ENCODE measurements around the gene TMEM243. TPM values are rescaled to one million over a fixed set of nuclear protein-coding genes. Genes with fewer than 3 reads are reported as not detected.

TMEM243 gene
- total and polyA plus RNA-seq, 4 donors, result 16.9 to 46.6 (median 31.5) TPM

DNA sequence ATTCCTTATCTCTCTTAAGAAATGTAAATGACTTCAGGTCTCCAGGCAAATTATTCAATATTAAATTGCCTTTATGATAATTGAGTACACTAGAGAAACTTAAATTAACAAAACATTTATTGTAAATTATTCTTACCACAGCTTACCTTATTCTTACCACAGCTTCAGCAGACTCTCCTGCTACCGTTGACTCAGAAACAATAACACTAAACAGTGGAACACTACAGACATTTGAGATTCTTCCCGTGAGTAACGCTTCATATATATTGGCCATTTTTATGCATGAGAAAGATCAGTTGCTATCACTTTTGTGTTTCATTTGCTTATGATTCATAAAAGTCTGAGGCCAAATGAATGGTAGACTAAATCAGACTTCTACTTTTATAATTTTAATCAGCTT lies 28.7 kb downstream of the TMEM243 start:
- Histone ChIP-seq H3K27ac (ENCODE audit: low read depth in 1 of 2, low read length in 2 of 2) (no peak overlapping the region), H3K4me1 (ENCODE audit: control insufficient read depth in 1 of 2, insufficient read depth in 2 of 2, low read length in 2 of 2) (no peaks in the 10 kb centered on the region), H3K36me3 (ENCODE audit: control insufficient read depth in 1 of 2, insufficient read depth in 2 of 2, low read length in 1 of 2) (peaks cover 5 to 14% of the 10 kb centered on the region in 2 donors), H3K4me3 (ENCODE audit: low read length in 2 of 2) (no peak overlapping the region), H3K9me3 (ENCODE audit: control insufficient read depth, low read length) (no peaks in the 10 kb centered on the region), H3K27me3 (ENCODE audit: control insufficient read depth in 1 of 2, insufficient read depth in 2 of 2, low read length in 1 of 2) (no peaks in the 10 kb centered on the region)
- intact Hi-C loops (cut with DNase I), result no loop called here
- DNase-seq (no peak), ATAC-seq (ENCODE audit: low FRiP score) (no peak)
- 78 to 83% methylated on average over 3 of the region's 3 CpGs for WGBS, 2 donors

DNA sequence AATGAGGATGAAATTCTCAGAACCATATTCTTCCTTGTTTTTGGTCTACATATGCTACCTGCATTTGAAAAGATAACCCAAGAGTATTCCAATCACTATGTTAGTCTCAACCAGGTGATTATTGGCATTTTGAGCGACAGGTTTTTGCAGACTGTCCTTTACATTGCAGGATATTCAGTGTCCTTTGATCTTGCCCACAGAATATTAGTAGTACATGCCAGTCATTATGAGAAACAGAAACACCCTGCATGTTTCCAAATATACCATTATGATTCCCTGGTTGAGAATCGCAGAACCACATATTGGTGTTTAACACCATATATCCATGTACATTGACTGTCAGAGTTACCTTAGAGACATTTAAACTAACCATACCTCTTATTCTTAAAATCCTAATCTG lies 30.6 kb downstream of the TMEM243 start:
- no peaks in the 10 kb centered on the region for H3K4me1 ChIP-seq (ENCODE audit: control insufficient read depth in 1 of 2, insufficient read depth in 2 of 2, low read length in 2 of 2)
- H3K36me3 ChIP-seq (ENCODE audit: control insufficient read depth in 1 of 2, insufficient read depth in 2 of 2, low read length in 1 of 2), result peaks cover 3 to 14% of the 10 kb centered on the region in 2 donors
- WGBS, 2 donors, result 94 to 95% methylated on average over 2 of the region's 2 CpGs
- no peaks in the 10 kb centered on the region for H3K9me3 ChIP-seq (ENCODE audit: control insufficient read depth, low read length)
- DNase-seq, result no peak
- H3K27ac ChIP-seq (ENCODE audit: low read depth in 1 of 2, low read length in 2 of 2), result no peak overlapping the region
- no peak for ATAC-seq (ENCODE audit: low FRiP score)
- intact Hi-C loops (cut with DNase I), result no loop called here
- H3K4me3 ChIP-seq (ENCODE audit: low read length in 2 of 2), result no peak overlapping the region
- H3K27me3 ChIP-seq (ENCODE audit: control insufficient read depth in 1 of 2, insufficient read depth in 2 of 2, low read length in 1 of 2), result no peaks in the 10 kb centered on the region

- WGBS, 2 donors, result 91 to 98% methylated on average over 2 of the region's 2 CpGs
- H3K4me3 ChIP-seq (ENCODE audit: low read length in 2 of 2), result no peak overlapping the region
- intact Hi-C loops (cut with DNase I), result no loop called here
- peaks cover 8 to 13% of the 10 kb centered on the region in 2 donors for H3K36me3 ChIP-seq (ENCODE audit: control insufficient read depth in 1 of 2, insufficient read depth in 2 of 2, low read length in 1 of 2)
- H3K27ac ChIP-seq (ENCODE audit: low read depth in 1 of 2, low read length in 2 of 2), result no peak overlapping the region
- H3K27me3 ChIP-seq (ENCODE audit: control insufficient read depth in 1 of 2, insufficient read depth in 2 of 2, low read length in 1 of 2), result no peaks in the 10 kb centered on the region
- H3K4me1 ChIP-seq (ENCODE audit: control insufficient read depth in 1 of 2, insufficient read depth in 2 of 2, low read length in 2 of 2), result no peaks in the 10 kb centered on the region
- no peak for DNase-seq
- no peak for ATAC-seq (ENCODE audit: low FRiP score)
- H3K9me3 ChIP-seq (ENCODE audit: control insufficient read depth, low read length), result no peaks in the 10 kb centered on the region
Measured at GRCh38 chr7:87187120-87187519, 32.4 kb downstream of the TMEM243 start.

GRCh38 chr7:87179180-87179579 lies 40.4 kb downstream of the TMEM243 start:
- H3K36me3 ChIP-seq (ENCODE audit: control insufficient read depth in 1 of 2, insufficient read depth in 2 of 2, low read length in 1 of 2), result peaks cover 4 to 12% of the 10 kb centered on the region in 2 donors
- ATAC-seq (ENCODE audit: low FRiP score), result no peak
- 94 to 95% methylated on average over 3 of the region's 3 CpGs for WGBS, 2 donors
- H3K27me3 ChIP-seq (ENCODE audit: control insufficient read depth in 1 of 2, insufficient read depth in 2 of 2, low read length in 1 of 2), result no peaks in the 10 kb centered on the region
- H3K9me3 ChIP-seq (ENCODE audit: control insufficient read depth, low read length), result no peaks in the 10 kb centered on the region
- H3K4me1 ChIP-seq (ENCODE audit: control insufficient read depth in 1 of 2, insufficient read depth in 2 of 2, low read length in 2 of 2), result no peaks in the 10 kb centered on the region
- intact Hi-C loops (cut with DNase I), result no loop called here
- DNase-seq, result no peak
- no peak overlapping the region for H3K4me3 ChIP-seq (ENCODE audit: low read length in 2 of 2)
- no peak overlapping the region for H3K27ac ChIP-seq (ENCODE audit: low read depth in 1 of 2, low read length in 2 of 2)

GRCh38 chr7:87178320-87178719 lies 41.2 kb downstream of the TMEM243 start:
- Histone ChIP-seq H3K27ac (ENCODE audit: low read depth in 1 of 2, low read length in 2 of 2) (no peak overlapping the region), H3K36me3 (ENCODE audit: control insufficient read depth in 1 of 2, insufficient read depth in 2 of 2, low read length in 1 of 2) (peaks cover 4 to 12% of the 10 kb centered on the region in 2 donors), H3K4me1 (ENCODE audit: control insufficient read depth in 1 of 2, insufficient read depth in 2 of 2, low read length in 2 of 2) (no peaks in the 10 kb centered on the region), H3K27me3 (ENCODE audit: control insufficient read depth in 1 of 2, insufficient read depth in 2 of 2, low read length in 1 of 2) (no peaks in the 10 kb centered on the region), H3K9me3 (ENCODE audit: control insufficient read depth, low read length) (no peaks in the 10 kb centered on the region), H3K4me3 (ENCODE audit: low read length in 2 of 2) (no peak overlapping the region)
- ATAC-seq (ENCODE audit: low FRiP score) (no peak), DNase-seq (no peak)
- intact Hi-C loops (cut with DNase I), result no loop called here
- WGBS, 2 donors, result 92% methylated on average over 4 of the region's 4 CpGs

DNA sequence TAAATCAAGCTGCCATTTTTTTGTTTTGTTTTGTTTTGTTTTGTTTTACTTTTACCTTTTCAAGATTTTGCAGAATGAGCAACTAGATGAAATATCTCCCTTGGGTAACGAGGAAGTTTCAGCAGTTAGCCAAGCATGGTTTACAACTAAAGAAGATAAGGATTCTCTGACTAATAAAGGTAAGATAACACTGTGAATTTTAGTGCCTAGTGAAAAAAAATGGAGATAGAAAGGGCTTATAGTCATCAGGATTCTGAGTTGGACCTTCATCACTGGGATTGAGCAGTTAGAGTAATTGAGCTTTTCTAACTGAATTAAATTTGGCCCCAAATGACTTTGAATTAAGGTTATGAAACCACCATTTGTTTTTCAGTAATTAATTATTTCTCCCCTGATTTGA lies 46.1 kb downstream of the TMEM243 start:
- 93 to 98% methylated on average over 1 of the region's 1 CpG for WGBS, 2 donors
- H3K4me1 ChIP-seq (ENCODE audit: control insufficient read depth in 1 of 2, insufficient read depth in 2 of 2, low read length in 2 of 2), result no peaks in the 10 kb centered on the region
- H3K36me3 ChIP-seq (ENCODE audit: control insufficient read depth in 1 of 2, insufficient read depth in 2 of 2, low read length in 1 of 2), result peaks cover 2 to 3% of the 10 kb centered on the region in 2 donors
- no peak overlapping the region for H3K4me3 ChIP-seq (ENCODE audit: low read length in 2 of 2)
- ATAC-seq (ENCODE audit: low FRiP score) (no peak), DNase-seq (no peak)
- H3K27ac ChIP-seq (ENCODE audit: low read depth in 1 of 2, low read length in 2 of 2), result no peak overlapping the region
- intact Hi-C loops (cut with DNase I), result no loop called here
- H3K9me3 ChIP-seq (ENCODE audit: control insufficient read depth, low read length), result no peaks in the 10 kb centered on the region
- no peaks in the 10 kb centered on the region for H3K27me3 ChIP-seq (ENCODE audit: control insufficient read depth in 1 of 2, insufficient read depth in 2 of 2, low read length in 1 of 2)

DNA sequence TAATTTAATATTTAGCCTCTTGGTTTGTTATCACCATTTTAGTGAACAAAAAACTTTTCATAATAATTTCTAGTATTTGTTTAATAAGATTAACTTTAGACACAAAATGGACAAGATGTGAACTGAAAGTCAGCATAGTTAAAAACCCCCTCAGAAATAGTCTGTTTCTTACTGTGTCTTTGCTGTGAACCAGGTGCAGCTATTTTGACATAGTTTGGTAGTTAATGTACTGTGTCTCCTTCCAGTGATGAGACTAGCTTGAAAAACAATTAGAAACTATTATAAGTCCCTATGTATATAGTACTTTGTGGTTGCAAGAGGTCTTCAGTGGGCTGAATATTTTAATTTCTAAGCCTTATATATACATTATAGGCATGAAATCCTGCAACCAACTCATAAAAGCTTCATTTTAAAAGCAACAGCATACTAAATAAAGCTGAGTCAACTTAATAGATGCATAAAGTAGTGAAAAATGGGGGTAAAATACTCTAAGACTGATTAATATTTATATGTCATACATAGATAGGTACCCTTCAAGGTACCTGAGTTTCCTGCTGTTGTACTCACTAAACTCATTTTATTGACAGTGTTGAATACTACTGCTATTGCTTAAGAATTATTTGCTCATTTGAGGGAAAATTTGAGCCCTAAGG lies 48.1 kb downstream of the TMEM243 start:
- Histone ChIP-seq H3K27ac (ENCODE audit: low read depth in 1 of 2, low read length in 2 of 2) (no peak overlapping the region), H3K36me3 (ENCODE audit: control insufficient read depth in 1 of 2, insufficient read depth in 2 of 2, low read length in 1 of 2) (peaks cover 2 to 3% of the 10 kb centered on the region in 2 donors), H3K4me1 (ENCODE audit: control insufficient read depth in 1 of 2, insufficient read depth in 2 of 2, low read length in 2 of 2) (no peaks in the 10 kb centered on the region), H3K4me3 (ENCODE audit: low read length in 2 of 2) (no peak overlapping the region), H3K9me3 (ENCODE audit: control insufficient read depth, low read length) (no peaks in the 10 kb centered on the region), H3K27me3 (ENCODE audit: control insufficient read depth in 1 of 2, insufficient read depth in 2 of 2, low read length in 1 of 2) (no peaks in the 10 kb centered on the region)
- intact Hi-C loops (cut with DNase I), result no loop called here
- no peak for DNase-seq
- no peak for ATAC-seq (ENCODE audit: low FRiP score)

- intact Hi-C loops (cut with DNase I), result no loop called here
- 88% methylated on average over 3 of the region's 3 CpGs for WGBS, 2 donors
- Histone ChIP-seq H3K36me3 (ENCODE audit: control insufficient read depth in 1 of 2, insufficient read depth in 2 of 2, low read length in 1 of 2) (peaks cover 2 to 3% of the 10 kb centered on the region in 2 donors), H3K4me3 (ENCODE audit: low read length in 2 of 2) (no peak overlapping the region), H3K27ac (ENCODE audit: low read depth in 1 of 2, low read length in 2 of 2) (no peak overlapping the region), H3K4me1 (ENCODE audit: control insufficient read depth in 1 of 2, insufficient read depth in 2 of 2, low read length in 2 of 2) (no peaks in the 10 kb centered on the region), H3K9me3 (ENCODE audit: control insufficient read depth, low read length) (no peaks in the 10 kb centered on the region), H3K27me3 (ENCODE audit: control insufficient read depth in 1 of 2, insufficient read depth in 2 of 2, low read length in 1 of 2) (no peaks in the 10 kb centered on the region)
- DNase-seq (no peak), ATAC-seq (ENCODE audit: low FRiP score) (no peak)
Measured at GRCh38 chr7:87170828-87171227, 48.7 kb downstream of the TMEM243 start.

DNA sequence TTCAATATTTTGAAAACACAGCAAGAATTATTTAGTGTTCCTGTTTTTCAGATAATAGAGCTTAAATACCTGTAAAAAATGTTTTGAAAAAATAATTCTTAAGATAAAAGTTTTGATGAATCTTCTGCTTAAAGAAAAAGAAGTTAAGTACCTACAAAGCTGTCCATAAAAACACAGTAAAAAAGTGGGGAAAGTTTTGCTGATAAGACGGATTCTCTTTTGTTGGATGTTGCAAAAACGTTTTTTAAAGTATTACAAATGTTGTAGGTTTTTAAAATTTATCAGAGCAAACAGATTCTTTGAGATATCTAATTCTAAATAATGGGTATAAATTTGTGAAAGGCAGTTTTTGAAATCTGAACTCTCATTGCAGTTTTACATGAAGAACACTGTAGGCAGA lies 55.1 kb downstream of the TMEM243 start:
- no peaks in the 10 kb centered on the region for H3K27me3 ChIP-seq (ENCODE audit: control insufficient read depth in 1 of 2, insufficient read depth in 2 of 2, low read length in 1 of 2)
- intact Hi-C loops (cut with DNase I), result no loop called here
- H3K4me1 ChIP-seq (ENCODE audit: control insufficient read depth in 1 of 2, insufficient read depth in 2 of 2, low read length in 2 of 2), result peaks cover 0 to 3% of the 10 kb centered on the region in 2 donors
- WGBS, 2 donors, result 75 to 78% methylated on average over 2 of the region's 2 CpGs
- no peaks in the 10 kb centered on the region for H3K36me3 ChIP-seq (ENCODE audit: control insufficient read depth in 1 of 2, insufficient read depth in 2 of 2, low read length in 1 of 2)
- no peak for DNase-seq
- no peak for ATAC-seq (ENCODE audit: low FRiP score)
- no peak overlapping the region for H3K4me3 ChIP-seq (ENCODE audit: low read length in 2 of 2)
- no peak overlapping the region for H3K27ac ChIP-seq (ENCODE audit: low read depth in 1 of 2, low read length in 2 of 2)
- H3K9me3 ChIP-seq (ENCODE audit: control insufficient read depth, low read length), result no peaks in the 10 kb centered on the region
